ENCODE measurements around the gene DLG4. TPM values are rescaled to one million over a fixed set of nuclear protein-coding genes. Genes with fewer than 3 reads are reported as not detected.

DLG4 gene
- total RNA-seq, 1 donor from 2014 or later, result 7.8 TPM

- DNase-seq (ENCODE audit: low read depth), result no peak
- no peak overlapping the region for H3K4me3 ChIP-seq (ENCODE audit: low read depth, low read length)
- no peak for TF ChIP-seq CTCF (conservative IDR thresholded peaks at IDR 0.05; ENCODE audit: low read depth, low read length)
These were observed 15.3 kb downstream of the DLG4 start for GRCh38 chr17:7204336-7204735.

GRCh38 chr17:7203391-7203790, 16.2 kb downstream of the DLG4 start:
- no peak for TF ChIP-seq CTCF (conservative IDR thresholded peaks at IDR 0.05; ENCODE audit: low read depth, low read length)
- no peak overlapping the region for H3K4me3 ChIP-seq (ENCODE audit: low read depth, low read length)
- DNase-seq (ENCODE audit: low read depth), result no peak

GRCh38 chr17:7196651-7197401, 22.8 kb downstream of the DLG4 start:
- no peak for DNase-seq (ENCODE audit: low read depth)
- TF ChIP-seq CTCF (conservative IDR thresholded peaks at IDR 0.05; ENCODE audit: low read depth, low read length), result no peak
- H3K4me3 ChIP-seq (ENCODE audit: low read depth, low read length), result no peak overlapping the region

- DNase-seq (ENCODE audit: low read depth), result no peak
- H3K4me3 ChIP-seq (ENCODE audit: low read depth, low read length), result no peak overlapping the region
- TF ChIP-seq CTCF (conservative IDR thresholded peaks at IDR 0.05; ENCODE audit: low read depth, low read length), result no peak
These were observed 23.7 kb downstream of the DLG4 start for GRCh38 chr17:7195971-7196370.

- no peak for TF ChIP-seq CTCF (conservative IDR thresholded peaks at IDR 0.05; ENCODE audit: low read depth, low read length)
- no peak for DNase-seq (ENCODE audit: low read depth)
- no peak overlapping the region for H3K4me3 ChIP-seq (ENCODE audit: low read depth, low read length)
These were observed 27.2 kb downstream of the DLG4 start for GRCh38 chr17:7192271-7192937.

- TF ChIP-seq CTCF (conservative IDR thresholded peaks at IDR 0.05; ENCODE audit: low read depth, low read length), result no peak
- no peak for DNase-seq (ENCODE audit: low read depth)
- H3K4me3 ChIP-seq (ENCODE audit: low read depth, low read length), result no peak overlapping the region
These were observed 27.9 kb downstream of the DLG4 start for GRCh38 chr17:7191571-7192270.
